Fibroblast of pulmonary artery (primary cell): Measurements from ENCODE around the gene UBN1.

ENCODE experiments used
- DNase-seq: peaks from one replicate; pipeline ENCODE4 v3.0.0-alpha.2; 2010; ENCODE audit warnings: low read depth
- H3K4me3 ChIP-seq: replicated peaks from 2 replicates; pipeline ENCODE4 v1.5.1; 2011; ENCODE audit warnings: low read depth, mild to moderate bottlenecking, control low read depth, low read length, moderate library complexity
- TF ChIP-seq, protein P1 (sequence below): IDR thresholded peaks from 2 replicates; pipeline ENCODE4 v1.5.1; 2011; ENCODE audit warnings: mild to moderate bottlenecking, control low read depth, low read length, inconsistent platforms; ENCODE audit errors: missing control alignments

Gene UBN1

DNA sequence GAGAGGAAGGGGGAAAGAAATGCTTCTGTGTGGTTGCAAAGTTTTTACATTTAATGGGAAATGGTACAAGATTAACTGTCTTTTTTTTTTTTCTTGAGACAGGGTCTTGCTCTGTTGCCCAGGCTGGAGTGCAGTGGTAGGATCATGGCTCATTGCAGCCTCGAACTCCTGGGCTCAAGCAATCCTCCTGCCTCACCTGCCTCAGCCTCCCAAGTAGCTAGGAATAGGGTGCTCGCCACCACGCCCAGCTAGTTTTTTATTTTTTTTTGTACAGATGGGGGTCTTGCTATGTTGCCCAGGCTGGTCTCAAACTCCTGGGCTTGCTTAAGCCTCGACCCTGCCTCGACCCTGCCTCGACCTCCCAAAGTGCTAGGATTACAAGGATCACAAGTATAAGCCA is 41.0 kb upstream of the UBN1 start:
- no peak overlapping the region for H3K4me3 ChIP-seq
- TF ChIP-seq, protein P1, sequence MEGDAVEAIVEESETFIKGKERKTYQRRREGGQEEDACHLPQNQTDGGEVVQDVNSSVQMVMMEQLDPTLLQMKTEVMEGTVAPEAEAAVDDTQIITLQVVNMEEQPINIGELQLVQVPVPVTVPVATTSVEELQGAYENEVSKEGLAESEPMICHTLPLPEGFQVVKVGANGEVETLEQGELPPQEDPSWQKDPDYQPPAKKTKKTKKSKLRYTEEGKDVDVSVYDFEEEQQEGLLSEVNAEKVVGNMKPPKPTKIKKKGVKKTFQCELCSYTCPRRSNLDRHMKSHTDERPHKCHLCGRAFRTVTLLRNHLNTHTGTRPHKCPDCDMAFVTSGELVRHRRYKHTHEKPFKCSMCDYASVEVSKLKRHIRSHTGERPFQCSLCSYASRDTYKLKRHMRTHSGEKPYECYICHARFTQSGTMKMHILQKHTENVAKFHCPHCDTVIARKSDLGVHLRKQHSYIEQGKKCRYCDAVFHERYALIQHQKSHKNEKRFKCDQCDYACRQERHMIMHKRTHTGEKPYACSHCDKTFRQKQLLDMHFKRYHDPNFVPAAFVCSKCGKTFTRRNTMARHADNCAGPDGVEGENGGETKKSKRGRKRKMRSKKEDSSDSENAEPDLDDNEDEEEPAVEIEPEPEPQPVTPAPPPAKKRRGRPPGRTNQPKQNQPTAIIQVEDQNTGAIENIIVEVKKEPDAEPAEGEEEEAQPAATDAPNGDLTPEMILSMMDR = no peak
- DNase-seq = no peak

DNA sequence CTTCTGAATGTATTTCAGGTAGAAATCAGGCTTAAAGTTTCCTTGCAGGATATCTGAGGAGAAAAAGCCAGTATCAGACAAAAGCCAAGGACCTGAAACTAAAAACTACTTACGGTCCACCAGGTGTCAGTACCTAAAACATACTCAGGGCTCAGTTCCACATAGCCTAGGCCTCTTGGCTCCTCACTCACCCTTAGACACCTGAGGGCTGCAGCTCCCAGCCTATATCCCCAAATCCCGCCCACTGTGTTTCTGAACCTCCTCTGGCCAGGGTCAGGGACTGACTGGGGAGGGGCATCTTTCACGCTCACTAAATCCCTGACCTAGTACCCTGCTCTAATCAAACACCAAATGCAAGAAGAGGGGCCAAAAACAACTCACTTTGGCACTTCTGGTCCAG is 36.0 kb upstream of the UBN1 start:
- TF ChIP-seq, protein P1 = no peak
- no peak overlapping the region for H3K4me3 ChIP-seq
- DNase-seq = no peak

GRCh38 chr16:4811773-4812172 is 35.5 kb upstream of the UBN1 start:
- H3K4me3 ChIP-seq = no peak overlapping the region
- TF ChIP-seq, protein P1 = no peak
- no peak for DNase-seq

- no peak for DNase-seq
- H3K4me3 ChIP-seq = no peak overlapping the region
- TF ChIP-seq, protein P1 = no peak
Observed at GRCh38 chr16:4813251-4814003, 33.9 kb upstream of the UBN1 start.

GRCh38 chr16:4814046-4814445 is 33.2 kb upstream of the UBN1 start:
- TF ChIP-seq, protein P1 = no peak
- DNase-seq = no peak
- H3K4me3 ChIP-seq = no peak overlapping the region

DNA sequence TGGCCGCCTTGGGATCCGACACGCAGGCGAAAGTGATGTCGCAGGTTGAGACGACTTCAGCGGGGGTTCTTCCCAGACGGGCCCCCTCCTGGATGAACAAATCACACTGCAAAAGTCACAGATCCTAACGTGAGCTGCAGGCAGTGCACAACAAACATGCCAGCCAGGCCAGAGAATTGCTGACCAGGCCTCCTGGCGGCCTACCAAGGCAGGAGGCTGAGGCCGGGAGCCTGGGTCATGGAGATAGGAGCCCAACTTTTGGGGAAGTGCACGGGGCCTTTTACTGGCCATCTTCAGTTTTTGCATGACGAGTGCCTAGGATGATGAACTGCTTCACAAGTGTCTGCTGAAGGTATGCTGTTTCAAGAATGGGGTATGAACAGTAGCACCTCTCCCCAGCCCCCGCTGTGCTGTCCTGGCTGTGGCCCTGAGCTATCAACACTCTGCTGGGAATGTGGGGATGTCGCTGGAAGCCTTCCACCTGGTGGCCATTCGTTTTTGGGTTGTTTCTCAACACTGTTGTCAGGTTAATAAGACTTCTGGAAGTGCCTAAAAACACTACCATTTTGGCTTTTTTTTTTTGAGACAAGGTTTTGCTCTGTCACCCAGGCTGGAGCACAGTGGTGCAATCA is 32.6 kb upstream of the UBN1 start:
- no peak overlapping the region for H3K4me3 ChIP-seq
- DNase-seq = no peak
- TF ChIP-seq, protein P1 = no peak
